HepG2 (cell line): Measurements from ENCODE around the gene HOXB5. TPM values are rescaled to one million over a fixed set of nuclear protein-coding genes. Genes with fewer than 3 reads are reported as not detected.

Experiments
- ATAC-seq: fragments of 200-7000 bp; cut with Tn5 transposase; 3 replicates; pipeline ENCODE4 v1.9.1; 2020; ENCODE audit warnings: mild to moderate bottlenecking, moderate library complexity
- BruUV-seq: library from RNA; stranded (reverse); fragments of 400-500 nt; replicated peaks from 2 replicates; lab custom pipeline; 2021; lab: Mats Ljungman, UMichigan
- CTCF ChIA-PET: fragments of 300-600 bp; formaldehyde crosslinking; extraction: SDS; loops from one replicate; lab custom pipeline; 2021; ENCODE audit warnings: low total read pairs, inconsistent platforms, low intra/inter-chr PET ratio; lab: Yijun Ruan, JAX
- POLR2A ChIA-PET: fragments of 350-600 bp; sonication (Branson Sonifier 250); formaldehyde crosslinking; loops from one replicate; lab custom pipeline; 2020; ENCODE audit warnings: antibody characterized with exemption, inconsistent platforms; lab: Yijun Ruan, JAX
- DNase-seq: peaks from one replicate; pipeline ENCODE4 v3.0.0-alpha.2; 2015; ENCODE audit warnings: low spot score
- FAIRE-seq: peaks from 3 replicates; lab custom pipeline; 2011; peaks lifted over from hg19 to GRCh38; lab: Jason Lieb, UNC
- H2AFZ ChIP-seq: one replicate; pipeline ENCODE4 v1.6.1; 2011; ENCODE audit warnings: low read length, inconsistent platforms
- H3K27ac ChIP-seq: fragments of 300-600 bp; 3 replicates; pipeline ENCODE4 v1.8.0; 2011; ENCODE audit warnings: mixed run types, mild to moderate bottlenecking, mixed read lengths, low read length, inconsistent platforms; ENCODE audit not compliant: insufficient read depth; ENCODE audit errors: extremely low read length
- H3K27me3 ChIP-seq, 2 experiments: fragments of 200-600 bp in 1 of 2; 2 replicates in 1 of 2; 3 replicates in 1 of 2; pipeline versions ENCODE4 v1.6.0 to v1.8.0; 2011; ENCODE audit warnings: low read length in 2 of 2, mild to moderate bottlenecking in 2 of 2, moderate library complexity in 2 of 2, inconsistent platforms in 1 of 2; ENCODE audit not compliant: insufficient read depth in 2 of 2, control insufficient read depth in 1 of 2
- H3K36me3 ChIP-seq, 2 experiments: fragments of 200-600 bp in 1 of 2; replicated peaks in 1 of 2; 2 replicates in 1 of 2; 3 replicates in 1 of 2; pipeline versions ENCODE4 v1.5.1 to v1.8.0; 2011; ENCODE audit warnings: low read length in 2 of 2, inconsistent platforms in 1 of 2; ENCODE audit not compliant: insufficient read depth in 2 of 2, control insufficient read depth in 1 of 2
- H3K4me1 ChIP-seq: 2 replicates; pipeline ENCODE4 v1.5.1; 2012; ENCODE audit warnings: low read length, inconsistent platforms; ENCODE audit not compliant: insufficient read depth
- H3K4me2 ChIP-seq: 2 replicates; pipeline ENCODE4 v1.6.0; 2011; ENCODE audit warnings: low read depth, low read length, inconsistent platforms
- H3K4me3 ChIP-seq, 3 experiments: fragments of 200-600 bp in 1 of 3; sonication (generic), shearing (Covaris generic) in 1 of 3; replicated peaks in 1 of 3; 2 replicates each; pipeline ENCODE4 v1.5.1; 2011 to 2016; ENCODE audit warnings: low read length in 3 of 3, inconsistent platforms in 2 of 3, low read depth in 2 of 3, mild to moderate bottlenecking in 2 of 3, control low read depth in 1 of 3, mixed read lengths in 1 of 3; ENCODE audit not compliant: insufficient read depth in 1 of 3
- H3K79me2 ChIP-seq: one replicate; pipeline ENCODE4 v1.6.1; 2011; ENCODE audit warnings: low read length, inconsistent platforms; ENCODE audit not compliant: insufficient read depth
- H3K9ac ChIP-seq: 2 replicates; pipeline ENCODE4 v1.6.0; 2011; ENCODE audit warnings: mild to moderate bottlenecking, low read depth, low read length, inconsistent platforms; ENCODE audit not compliant: insufficient read depth
- H3K9me3 ChIP-seq: 2 replicates; pipeline ENCODE4 v1.5.1; 2012; ENCODE audit warnings: mild to moderate bottlenecking, low read length
- H4K20me1 ChIP-seq: 2 replicates; pipeline ENCODE4 v1.6.0; 2011; ENCODE audit warnings: inconsistent platforms, mild to moderate bottlenecking, low read length, moderate library complexity; ENCODE audit not compliant: insufficient read depth
- ATAD3A ChIP-seq: sonication (generic); formaldehyde crosslinking; IDR thresholded peaks from 2 replicates; pipeline ENCODE4 v1.4.0; 2020; ENCODE audit warnings: missing genetic modification reagents
- HDAC6 ChIP-seq: fragments of 200-600 bp; sonication (generic); IDR thresholded peaks from 2 replicates; pipeline ENCODE4 v1.7.0; 2017; ENCODE audit warnings: mild to moderate bottlenecking, antibody characterized with exemption, low read length, low read depth
- HNF4G ChIP-seq, 2 experiments: sonication (generic) in 1 of 2; formaldehyde crosslinking in 1 of 2; IDR thresholded peaks; 2 replicates each; pipeline versions ENCODE4 v1.4.0 to v1.6.1; 2011 to 2020; ENCODE audit warnings: borderline replicate concordance in 2 of 2, low read depth in 2 of 2, mild to moderate bottlenecking in 2 of 2, low read length in 1 of 2, missing genetic modification reagents in 1 of 2, moderate library complexity in 1 of 2
- HNRNPUL1 ChIP-seq: fragments of 200-400 bp; formaldehyde crosslinking; IDR thresholded peaks from 2 replicates; pipeline ENCODE4 v1.6.1; 2017; ENCODE audit warnings: low read depth, mild to moderate bottlenecking, low read length, moderate library complexity
- MAFF ChIP-seq: IDR thresholded peaks from 2 replicates; pipeline ENCODE4 v1.6.1; 2011; ENCODE audit warnings: low read depth, low read length, improper control_type of control experiment
- ZFP62 ChIP-seq: sonication (generic); formaldehyde crosslinking; IDR thresholded peaks from 2 replicates; pipeline ENCODE4 v1.4.0; 2020; ENCODE audit warnings: missing genetic modification reagents
- ZNF598 ChIP-seq: sonication (generic); formaldehyde crosslinking; IDR thresholded peaks from 2 replicates; pipeline ENCODE4 v1.5.1; 2020; ENCODE audit warnings: mild to moderate bottlenecking, missing genetic modification reagents, borderline replicate concordance
- ZNF678 ChIP-seq: sonication (generic); formaldehyde crosslinking; IDR thresholded peaks from 2 replicates; pipeline ENCODE4 v1.4.0; 2020; ENCODE audit warnings: mild to moderate bottlenecking, missing genetic modification reagents
- ZNF816 ChIP-seq: sonication (generic); formaldehyde crosslinking; IDR thresholded peaks from 2 replicates; pipeline ENCODE4 v1.8.0; 2022; ENCODE audit warnings: missing genetic modification reagents, mild to moderate bottlenecking, borderline replicate concordance
- WGBS: methylation state at CpG from one replicate; pipeline ENCODE4 v1.1.6; 2017; ENCODE audit warnings: low lambda C conversion rate; 5-methylcytosine and 5-hydroxymethylcytosine counted together
- in situ Hi-C: cut with HindIII; loops from 2 replicates; pipeline ENCODE4 v1.10.0; 2017; ENCODE audit warnings: low pct_unique_long_range_greater_than_20kb; ENCODE audit not compliant: extremely low pct_ligation_motif_present
- intact Hi-C: fragments of 100-400 bp; cut with micrococcal nuclease; formaldehyde crosslinking; loops from one replicate; pipeline ENCODE4 v1.10.0; 2022; ENCODE audit not compliant: unreplicated experiment
- polyA plus RNA-seq, 8 experiments: library from polyadenylated mRNA; depleted of rRNA in 3 of 8; stranded (reverse) in 7 of 8; unstranded in 1 of 8; fragments of >200 nt; fragmentation: Illumina TruSeq in 4 of 8; extraction: Trizol in 4 of 8; gene quantifications; 2 replicates each; pipeline versions ENCODE4 v1.2.1 to v1.2.3, GENCODE V29; 2011 to 2016; ENCODE audit warnings: low read depth in 4 of 8, missing spikeins in 1 of 8, mixed read lengths in 1 of 8; ENCODE audit not compliant: insufficient read depth in 1 of 8
- total RNA-seq, 5 experiments: library from RNA; depleted of rRNA; stranded (reverse); fragments of >200 nt; fragmentation: Illumina TruSeq; extraction: Trizol; gene quantifications; 2 replicates each; pipeline ENCODE4 v1.2.3, GENCODE V29; 2016; ENCODE audit warnings: low read depth in 1 of 5
- TF ChIP-seq, protein P1 (sequence below): sonication (generic); formaldehyde crosslinking; IDR thresholded peaks from 2 replicates; pipeline ENCODE4 v1.4.0; 2020; ENCODE audit warnings: mild to moderate bottlenecking, missing genetic modification reagents
- TF ChIP-seq, protein P2 (sequence below): sonication (generic); formaldehyde crosslinking; IDR thresholded peaks from 2 replicates; pipeline ENCODE4 v1.5.0; 2020; ENCODE audit warnings: missing genetic modification reagents
- TF ChIP-seq, protein P3 (sequence below): sonication (generic); formaldehyde crosslinking; IDR thresholded peaks from 2 replicates; pipeline ENCODE4 v1.8.0; 2022; ENCODE audit warnings: mild to moderate bottlenecking, missing genetic modification reagents, borderline replicate concordance
- TF ChIP-seq, protein P4 (sequence below): sonication (generic); formaldehyde crosslinking; IDR thresholded peaks from 2 replicates; pipeline ENCODE4 v1.4.0; 2020; ENCODE audit warnings: low read depth, missing genetic modification reagents

HOXB5 gene
- total and polyA plus RNA-seq, 2 of the 13 experiments (the other 11 are each of a cell fraction or from before 2014, with no cell fraction given) = not detected

DNA sequence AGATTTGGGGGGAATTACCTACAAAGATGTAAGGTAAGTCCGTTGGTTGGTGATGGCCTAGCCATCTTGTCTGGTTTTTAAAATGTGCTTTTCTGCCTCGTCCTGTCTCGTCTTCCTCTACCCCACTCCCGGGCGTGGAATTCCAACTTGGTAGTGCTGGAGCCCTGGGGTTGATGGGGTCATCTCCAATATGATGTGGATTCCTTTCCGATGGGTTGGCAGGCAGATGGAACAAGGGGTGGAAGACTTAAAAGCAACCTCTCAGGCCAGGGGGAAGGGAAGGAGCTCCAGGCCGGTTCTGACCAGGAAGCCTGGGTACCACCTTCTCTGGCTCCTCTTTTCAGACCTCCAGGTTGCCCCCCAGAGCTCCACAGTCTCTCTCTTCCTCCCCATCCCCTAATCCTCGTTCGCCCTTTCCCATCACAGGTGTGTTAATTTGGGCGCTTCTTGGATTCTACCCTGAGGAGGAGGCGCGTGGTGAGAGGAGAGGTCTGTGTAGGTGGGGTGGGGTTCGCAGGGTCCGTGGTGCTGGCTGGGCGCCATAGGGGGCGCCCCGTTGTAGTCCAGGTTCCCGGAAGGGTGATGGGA lies 43.6 kb downstream of the HOXB5 start:
- DNase-seq (no peak), FAIRE-seq (no peak), ATAC-seq (no peak)
- WGBS = 27% methylated on average over 18 of the region's 18 CpGs
- intact Hi-C loops (no loop called here), in situ Hi-C loops (no loop called here)
- Histone ChIP-seq H3K4me2 (no peak overlapping the region), H3K9ac (no peak overlapping the region), H4K20me1 (no peaks in the 10 kb centered on the region; the same call in 1 of the 2 replicates), H3K27me3 (peaks cover 19 to 94% of the 10 kb centered on the region in 2 experiments), H3K9me3 (no peaks in the 10 kb centered on the region), H3K27ac (no peak overlapping the region), H3K4me1 (no peaks in the 10 kb centered on the region), H3K36me3 (no peaks in the 10 kb centered on the region), H3K4me3 (no peak overlapping the region), H2AFZ (no peak overlapping the region), H3K79me2 (no peaks in the 10 kb centered on the region)
- BruUV-seq = no TSS peak
- CTCF ChIA-PET = no interaction called here
- POLR2A ChIA-PET = no interaction called here
- TF ChIP-seq ZNF598 (no peak), HNF4G (IDR thresholded peaks at IDR 0.05; ENCODE audit: borderline replicate concordance, low read depth, low read length) (no peak), HNF4G (CRISPR knock-in tag; IDR thresholded peaks at IDR 0.05; ENCODE audit: borderline replicate concordance, low read depth) (no peak), HDAC6 (no peak), HNRNPUL1 (no peak), ATAD3A (CRISPR knock-in tag) (no peak), ZNF678 (no peak), ZNF816 (no peak), ZFP62 (no peak), MAFF (no peak)
- TF ChIP-seq, protein P1, sequence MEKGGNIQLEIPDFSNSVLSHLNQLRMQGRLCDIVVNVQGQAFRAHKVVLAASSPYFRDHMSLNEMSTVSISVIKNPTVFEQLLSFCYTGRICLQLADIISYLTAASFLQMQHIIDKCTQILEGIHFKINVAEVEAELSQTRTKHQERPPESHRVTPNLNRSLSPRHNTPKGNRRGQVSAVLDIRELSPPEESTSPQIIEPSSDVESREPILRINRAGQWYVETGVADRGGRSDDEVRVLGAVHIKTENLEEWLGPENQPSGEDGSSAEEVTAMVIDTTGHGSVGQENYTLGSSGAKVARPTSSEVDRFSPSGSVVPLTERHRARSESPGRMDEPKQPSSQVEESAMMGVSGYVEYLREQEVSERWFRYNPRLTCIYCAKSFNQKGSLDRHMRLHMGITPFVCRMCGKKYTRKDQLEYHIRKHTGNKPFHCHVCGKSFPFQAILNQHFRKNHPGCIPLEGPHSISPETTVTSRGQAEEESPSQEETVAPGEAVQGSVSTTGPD (CRISPR knock-in tag) = no peak
- TF ChIP-seq, protein P2, sequence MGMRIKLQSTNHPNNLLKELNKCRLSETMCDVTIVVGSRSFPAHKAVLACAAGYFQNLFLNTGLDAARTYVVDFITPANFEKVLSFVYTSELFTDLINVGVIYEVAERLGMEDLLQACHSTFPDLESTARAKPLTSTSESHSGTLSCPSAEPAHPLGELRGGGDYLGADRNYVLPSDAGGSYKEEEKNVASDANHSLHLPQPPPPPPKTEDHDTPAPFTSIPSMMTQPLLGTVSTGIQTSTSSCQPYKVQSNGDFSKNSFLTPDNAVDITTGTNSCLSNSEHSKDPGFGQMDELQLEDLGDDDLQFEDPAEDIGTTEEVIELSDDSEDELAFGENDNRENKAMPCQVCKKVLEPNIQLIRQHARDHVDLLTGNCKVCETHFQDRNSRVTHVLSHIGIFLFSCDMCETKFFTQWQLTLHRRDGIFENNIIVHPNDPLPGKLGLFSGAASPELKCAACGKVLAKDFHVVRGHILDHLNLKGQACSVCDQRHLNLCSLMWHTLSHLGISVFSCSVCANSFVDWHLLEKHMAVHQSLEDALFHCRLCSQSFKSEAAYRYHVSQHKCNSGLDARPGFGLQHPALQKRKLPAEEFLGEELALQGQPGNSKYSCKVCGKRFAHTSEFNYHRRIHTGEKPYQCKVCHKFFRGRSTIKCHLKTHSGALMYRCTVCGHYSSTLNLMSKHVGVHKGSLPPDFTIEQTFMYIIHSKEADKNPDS (CRISPR knock-in tag) = no peak
- TF ChIP-seq, protein P3, sequence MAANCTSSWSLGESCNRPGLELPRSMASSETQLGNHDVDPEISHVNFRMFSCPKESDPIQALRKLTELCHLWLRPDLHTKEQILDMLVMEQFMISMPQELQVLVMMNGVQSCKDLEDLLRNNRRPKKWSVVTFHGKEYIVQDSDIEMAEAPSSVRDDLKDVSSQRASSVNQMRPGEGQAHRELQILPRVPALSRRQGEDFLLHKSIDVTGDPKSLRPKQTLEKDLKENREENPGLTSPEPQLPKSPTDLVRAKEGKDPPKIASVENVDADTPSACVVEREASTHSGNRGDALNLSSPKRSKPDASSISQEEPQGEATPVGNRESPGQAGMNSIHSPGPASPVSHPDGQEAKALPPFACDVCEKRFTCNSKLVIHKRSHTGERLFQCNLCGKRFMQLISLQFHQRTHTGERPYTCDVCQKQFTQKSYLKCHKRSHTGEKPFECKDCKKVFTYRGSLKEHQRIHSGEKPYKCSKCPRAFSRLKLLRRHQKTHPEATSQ (CRISPR knock-in tag) = no peak
- TF ChIP-seq, protein P4, sequence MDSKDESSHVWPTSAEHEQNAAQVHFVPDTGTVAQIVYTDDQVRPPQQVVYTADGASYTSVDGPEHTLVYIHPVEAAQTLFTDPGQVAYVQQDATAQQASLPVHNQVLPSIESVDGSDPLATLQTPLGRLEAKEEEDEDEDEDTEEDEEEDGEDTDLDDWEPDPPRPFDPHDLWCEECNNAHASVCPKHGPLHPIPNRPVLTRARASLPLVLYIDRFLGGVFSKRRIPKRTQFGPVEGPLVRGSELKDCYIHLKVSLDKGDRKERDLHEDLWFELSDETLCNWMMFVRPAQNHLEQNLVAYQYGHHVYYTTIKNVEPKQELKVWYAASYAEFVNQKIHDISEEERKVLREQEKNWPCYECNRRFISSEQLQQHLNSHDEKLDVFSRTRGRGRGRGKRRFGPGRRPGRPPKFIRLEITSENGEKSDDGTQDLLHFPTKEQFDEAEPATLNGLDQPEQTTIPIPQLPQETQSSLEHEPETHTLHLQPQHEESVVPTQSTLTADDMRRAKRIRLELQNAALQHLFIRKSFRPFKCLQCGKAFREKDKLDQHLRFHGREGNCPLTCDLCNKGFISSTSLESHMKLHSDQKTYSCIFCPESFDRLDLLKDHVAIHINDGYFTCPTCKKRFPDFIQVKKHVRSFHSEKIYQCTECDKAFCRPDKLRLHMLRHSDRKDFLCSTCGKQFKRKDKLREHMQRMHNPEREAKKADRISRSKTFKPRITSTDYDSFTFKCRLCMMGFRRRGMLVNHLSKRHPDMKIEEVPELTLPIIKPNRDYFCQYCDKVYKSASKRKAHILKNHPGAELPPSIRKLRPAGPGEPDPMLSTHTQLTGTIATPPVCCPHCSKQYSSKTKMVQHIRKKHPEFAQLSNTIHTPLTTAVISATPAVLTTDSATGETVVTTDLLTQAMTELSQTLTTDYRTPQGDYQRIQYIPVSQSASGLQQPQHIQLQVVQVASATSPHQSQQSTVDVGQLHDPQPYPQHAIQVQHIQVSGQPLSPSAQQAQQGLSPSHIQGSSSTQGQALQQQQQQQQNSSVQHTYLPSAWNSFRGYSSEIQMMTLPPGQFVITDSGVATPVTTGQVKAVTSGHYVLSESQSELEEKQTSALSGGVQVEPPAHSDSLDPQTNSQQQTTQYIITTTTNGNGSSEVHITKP (CRISPR knock-in tag) = no peak
